SK-N-SH (cell line): Measurements from ENCODE around the gene PDIA3. TPM values are rescaled to one million over a fixed set of nuclear protein-coding genes. Genes with fewer than 3 reads are reported as not detected.

Source experiments
- CTCF ChIA-PET: fragments of 300-600, 350-600 bp; formaldehyde crosslinking; extraction: SDS; loops from one replicate; lab custom pipeline; 2021; lab: Yijun Ruan, JAX
- POLR2A ChIA-PET: fragments of 350-600 bp; sonication (Branson Sonifier 250); formaldehyde crosslinking; extraction: SDS; loops from one replicate; lab custom pipeline; 2020; ENCODE audit warnings: antibody characterized with exemption, inconsistent platforms; lab: Yijun Ruan, JAX
- DNase-seq: peaks from one replicate; pipeline ENCODE4 v3.0.0; 2012
- H2AFZ ChIP-seq: fragments of 200-600 bp; sonication (generic); 2 replicates; pipeline ENCODE4 v1.8.1; 2016; ENCODE audit warnings: antibody characterized with exemption, mild to moderate bottlenecking, low read depth
- H3F3A ChIP-seq: fragments of 200-600 bp; sonication (generic); replicated peaks from 2 replicates; pipeline ENCODE3; 2016; ENCODE audit warnings: antibody characterized with exemption, mild to moderate bottlenecking; ENCODE audit not compliant: insufficient read depth
- H3K27ac ChIP-seq, 2 experiments: fragments of 200-500 bp in 1 of 2; fragments of 200-600 bp in 1 of 2; sonication (Bioruptor generic) in 1 of 2; sonication (generic), shearing (Covaris generic) in 1 of 2; 2 replicates each; pipeline versions ENCODE4 v1.5.1 to v1.6.1; 2014 to 2016; ENCODE audit warnings: low read depth in 2 of 2, inconsistent platforms in 1 of 2, low read length in 1 of 2, mild to moderate bottlenecking in 1 of 2, mixed read lengths in 1 of 2
- H3K27me3 ChIP-seq: fragments of 200-600 bp; sonication (generic), shearing (Covaris generic); 2 replicates; pipeline ENCODE4 v1.6.1; 2016; ENCODE audit warnings: mixed run types; ENCODE audit not compliant: insufficient read depth
- H3K36me3 ChIP-seq, 2 experiments: fragments of 200-500 bp in 1 of 2; fragments of 200-600 bp in 1 of 2; sonication (Bioruptor generic) in 1 of 2; sonication (generic) in 1 of 2; replicated peaks in 1 of 2; 2 replicates each; pipeline versions ENCODE3 to v1.5.1; 2014 to 2016; ENCODE audit warnings: low read length in 1 of 2, mild to moderate bottlenecking in 1 of 2; ENCODE audit not compliant: insufficient read depth in 2 of 2, control insufficient read depth in 1 of 2
- H3K4me1 ChIP-seq, 2 experiments: fragments of 200-500 bp in 1 of 2; fragments of 200-600 bp in 1 of 2; sonication (Bioruptor generic) in 1 of 2; sonication (generic), shearing (Covaris generic) in 1 of 2; 2 replicates each; pipeline versions ENCODE4 v1.5.1 to v1.6.1; 2014 to 2016; ENCODE audit warnings: low read depth in 1 of 2, low read length in 1 of 2, mixed run types in 1 of 2; ENCODE audit not compliant: insufficient read depth in 2 of 2, control insufficient read depth in 1 of 2
- H3K4me2 ChIP-seq: fragments of 200-600 bp; sonication (generic), shearing (Covaris generic); 2 replicates; pipeline ENCODE4 v1.6.1; 2017; ENCODE audit warnings: mixed run types
- H3K4me3 ChIP-seq, 2 experiments: fragments of 200-500 bp in 1 of 2; fragments of 200-600 bp in 1 of 2; sonication (Bioruptor generic) in 1 of 2; sonication (generic), shearing (Covaris generic) in 1 of 2; 2 replicates each; pipeline versions ENCODE4 v1.5.1 to v1.8.1; 2014 to 2016; ENCODE audit warnings: low read depth in 2 of 2, inconsistent platforms in 1 of 2, low read length in 1 of 2, mild to moderate bottlenecking in 1 of 2, mixed read lengths in 1 of 2, moderate library complexity in 1 of 2
- H3K79me2 ChIP-seq: fragments of 200-600 bp; sonication (generic); 2 replicates; pipeline ENCODE4 v1.8.1; 2017; ENCODE audit warnings: mild to moderate bottlenecking; ENCODE audit not compliant: insufficient read depth
- H3K9ac ChIP-seq: fragments of 200-600 bp; sonication (generic); 2 replicates; pipeline ENCODE4 v1.6.1; 2017; ENCODE audit warnings: mixed run types
- H3K9me2 ChIP-seq: fragments of 200-600 bp; sonication (generic); 2 replicates; pipeline ENCODE4 v1.6.1; 2017; ENCODE audit warnings: mixed run types
- H3K9me3 ChIP-seq: fragments of 200-600 bp; sonication (generic); 2 replicates; pipeline ENCODE4 v1.6.1; 2017; ENCODE audit warnings: mixed run types, mild to moderate bottlenecking, moderate library complexity
- H4K20me1 ChIP-seq: fragments of 200-600 bp; sonication (generic); 2 replicates; pipeline ENCODE4 v1.6.1; 2017; ENCODE audit warnings: mild to moderate bottlenecking, mixed run types; ENCODE audit not compliant: insufficient read depth
- CHD2 ChIP-seq: fragments of 150-350 bp; IDR thresholded peaks from 2 replicates; pipeline ENCODE4 v1.6.1; 2018; ENCODE audit warnings: low read length; ENCODE audit not compliant: partially characterized antibody
- FOSL2 ChIP-seq: IDR thresholded peaks from 2 replicates; pipeline ENCODE4 v1.4.0; 2012; ENCODE audit warnings: low read depth, mild to moderate bottlenecking, moderate library complexity, borderline replicate concordance
- FOXJ3 ChIP-seq: sonication (generic); formaldehyde crosslinking; IDR thresholded peaks from 2 replicates; pipeline ENCODE4 v1.5.1; 2020; ENCODE audit warnings: mild to moderate bottlenecking, missing genetic modification reagents
- GATA2 ChIP-seq: sonication (generic); formaldehyde crosslinking; IDR thresholded peaks from 2 replicates; pipeline ENCODE4 v1.5.0; 2020; ENCODE audit warnings: mild to moderate bottlenecking, missing genetic modification reagents
- JUND ChIP-seq: IDR thresholded peaks from 2 replicates; pipeline ENCODE4 v1.4.0; 2012
- MXI1 ChIP-seq: IDR thresholded peaks from 2 replicates; pipeline ENCODE4 v1.6.1; 2012; ENCODE audit warnings: mild to moderate bottlenecking, low read depth, low read length, improper control_type of control experiment
- NFIC ChIP-seq: IDR thresholded peaks from 2 replicates; pipeline ENCODE4 v1.4.0; 2012; ENCODE audit warnings: borderline replicate concordance
- POLR2AphosphoS5 ChIP-seq: IDR thresholded peaks from 2 replicates; pipeline ENCODE4 v1.6.1; 2012; ENCODE audit warnings: low read depth, low read length
- SIN3A ChIP-seq: IDR thresholded peaks from 2 replicates; pipeline ENCODE4 v1.6.1; 2012; ENCODE audit warnings: low read depth, mild to moderate bottlenecking, low read length, moderate library complexity, borderline replicate concordance
- TEAD4 ChIP-seq: IDR thresholded peaks from 2 replicates; pipeline ENCODE4 v1.4.0; 2012; ENCODE audit warnings: mild to moderate bottlenecking, borderline replicate concordance; ENCODE audit not compliant: insufficient read depth
- WGBS: methylation state at CpG from one replicate; pipeline ENCODE4 v1.1.6; 2017; ENCODE audit warnings: low lambda C conversion rate; 5-methylcytosine and 5-hydroxymethylcytosine counted together
- polyA plus RNA-seq, 3 experiments: library from polyadenylated mRNA; depleted of rRNA; stranded (reverse); fragments of >200 nt; gene quantifications; 2 replicates each; pipeline ENCODE4 v1.2.3, GENCODE V29; 2012
- TF ChIP-seq, protein P1 (sequence below): IDR thresholded peaks from 2 replicates; pipeline ENCODE4; 2012
- TF ChIP-seq, protein P2 (sequence below): IDR thresholded peaks from 2 replicates; pipeline ENCODE4 v1.4.0; 2012; ENCODE audit warnings: low read depth, borderline replicate concordance
- TF ChIP-seq, protein P3 (sequence below): IDR thresholded peaks from 2 replicates; pipeline ENCODE4 v1.4.0; 2012; ENCODE audit warnings: low read depth

PDIA3 gene
- polyA plus RNA-seq, 1 of the 3 experiments (the other 2 are of a cell fraction): 177 TPM

DNA sequence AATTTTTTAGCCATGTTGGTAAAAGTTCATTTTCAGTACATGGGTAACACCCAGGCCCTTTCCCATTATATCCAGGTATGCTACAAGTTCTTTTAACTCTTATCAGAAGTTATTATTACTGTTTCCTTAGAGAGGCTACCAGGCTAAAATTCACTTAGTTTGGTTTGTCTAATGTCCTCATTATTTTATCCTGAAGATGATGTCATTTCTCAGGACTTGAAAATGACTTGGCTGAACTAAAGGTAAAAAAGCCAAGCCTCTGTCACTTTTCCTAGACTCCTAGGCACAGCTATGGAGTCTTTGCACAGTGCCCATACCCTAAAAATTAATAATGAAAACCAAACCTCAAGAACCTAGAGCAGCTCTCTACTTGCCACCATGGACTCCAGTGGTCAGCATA, 26.4 kb downstream of the PDIA3 start:
- peaks cover 46 to 55% of the 10 kb centered on the region in 2 experiments for H3K36me3 ChIP-seq
- H3K4me3 ChIP-seq: no peak overlapping the region
- H4K20me1 ChIP-seq: peaks cover 3% of the 10 kb centered on the region; the same call in 1 of the 2 replicates
- H3K27ac ChIP-seq: no peak overlapping the region
- peaks cover 66% of the 10 kb centered on the region for H3F3A ChIP-seq
- no peak overlapping the region for H2AFZ ChIP-seq
- H3K79me2 ChIP-seq: no peaks in the 10 kb centered on the region
- peaks cover 0 to 3% of the 10 kb centered on the region in 2 experiments; a peak in 1 of 4 replicates for H3K4me1 ChIP-seq
- no peaks in the 10 kb centered on the region for H3K9me3 ChIP-seq
- ChIA-PET POLR2A (no interaction called here), CTCF (interaction anchor here (1.1 kb wide), 1 partner anchor 227 kb away, joined by 3 read pairs; no protein-coding TSS in a partner anchor)
- H3K27me3 ChIP-seq: no peaks in the 10 kb centered on the region
- H3K4me2 ChIP-seq: no peak overlapping the region
- no peak for TF ChIP-seq TEAD4
- no peak for TF ChIP-seq CHD2
- TF ChIP-seq FOSL2: no peak
- no peak for TF ChIP-seq POLR2AphosphoS5
- TF ChIP-seq SIN3A: no peak
- TF ChIP-seq MXI1: no peak
- TF ChIP-seq FOXJ3 (CRISPR knock-in tag): no peak
- no peak for TF ChIP-seq NFIC
- no peak for DNase-seq
- no peaks in the 10 kb centered on the region for H3K9me2 ChIP-seq
- no peak overlapping the region for H3K9ac ChIP-seq

DNA sequence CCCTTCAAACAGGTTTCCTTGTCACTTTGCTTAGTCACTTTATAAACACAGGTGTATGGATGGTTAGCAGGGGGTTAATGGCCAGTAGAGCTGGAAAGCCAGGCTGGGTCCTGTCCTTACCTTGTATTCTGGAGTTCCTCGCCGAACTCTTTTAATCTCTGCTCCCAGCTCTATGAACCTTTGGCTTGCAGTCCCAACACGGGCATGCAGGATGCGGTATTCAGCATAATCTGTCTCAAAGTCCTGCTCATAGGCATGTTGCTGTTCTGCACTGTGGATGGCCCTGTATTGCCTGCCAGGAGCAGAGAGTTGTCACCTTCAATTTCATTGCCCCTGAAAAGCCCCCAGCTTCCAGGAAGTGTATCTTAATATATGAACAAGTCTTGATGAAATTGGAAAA, 27.8 kb downstream of the PDIA3 start:
- POLR2A ChIA-PET: no interaction called here
- Histone ChIP-seq H3K27ac (no peak overlapping the region), H3K4me2 (no peak overlapping the region), H3K9ac (no peak overlapping the region), H3K9me2 (no peaks in the 10 kb centered on the region), H3K9me3 (no peaks in the 10 kb centered on the region), H3K36me3 (peaks cover 32 to 42% of the 10 kb centered on the region in 2 experiments), H3K27me3 (no peaks in the 10 kb centered on the region), H3F3A (peaks cover 55% of the 10 kb centered on the region), H2AFZ (no peak overlapping the region), H3K4me3 (no peak overlapping the region), H4K20me1 (peaks cover 3% of the 10 kb centered on the region; the same call in 1 of the 2 replicates), H3K4me1 (peaks cover 0 to 3% of the 10 kb centered on the region in 2 experiments; a peak in 1 of 4 replicates), H3K79me2 (no peaks in the 10 kb centered on the region)
- CTCF ChIA-PET: interaction anchor here (3.0 kb wide), 1 partner anchor 16 kb away, joined by 13 read pairs; no protein-coding TSS in a partner anchor
- 94% methylated on average over 4 of the region's 4 CpGs for WGBS
- no peak for DNase-seq
- TF ChIP-seq JUND: no peak
- no peak for TF ChIP-seq NFIC
- no peak for TF ChIP-seq CHD2
- TF ChIP-seq, protein P1, sequence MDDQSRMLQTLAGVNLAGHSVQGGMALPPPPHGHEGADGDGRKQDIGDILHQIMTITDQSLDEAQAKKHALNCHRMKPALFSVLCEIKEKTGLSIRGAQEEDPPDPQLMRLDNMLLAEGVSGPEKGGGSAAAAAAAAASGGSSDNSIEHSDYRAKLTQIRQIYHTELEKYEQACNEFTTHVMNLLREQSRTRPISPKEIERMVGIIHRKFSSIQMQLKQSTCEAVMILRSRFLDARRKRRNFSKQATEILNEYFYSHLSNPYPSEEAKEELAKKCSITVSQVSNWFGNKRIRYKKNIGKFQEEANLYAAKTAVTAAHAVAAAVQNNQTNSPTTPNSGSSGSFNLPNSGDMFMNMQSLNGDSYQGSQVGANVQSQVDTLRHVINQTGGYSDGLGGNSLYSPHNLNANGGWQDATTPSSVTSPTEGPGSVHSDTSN: no peak
- TF ChIP-seq, protein P2, sequence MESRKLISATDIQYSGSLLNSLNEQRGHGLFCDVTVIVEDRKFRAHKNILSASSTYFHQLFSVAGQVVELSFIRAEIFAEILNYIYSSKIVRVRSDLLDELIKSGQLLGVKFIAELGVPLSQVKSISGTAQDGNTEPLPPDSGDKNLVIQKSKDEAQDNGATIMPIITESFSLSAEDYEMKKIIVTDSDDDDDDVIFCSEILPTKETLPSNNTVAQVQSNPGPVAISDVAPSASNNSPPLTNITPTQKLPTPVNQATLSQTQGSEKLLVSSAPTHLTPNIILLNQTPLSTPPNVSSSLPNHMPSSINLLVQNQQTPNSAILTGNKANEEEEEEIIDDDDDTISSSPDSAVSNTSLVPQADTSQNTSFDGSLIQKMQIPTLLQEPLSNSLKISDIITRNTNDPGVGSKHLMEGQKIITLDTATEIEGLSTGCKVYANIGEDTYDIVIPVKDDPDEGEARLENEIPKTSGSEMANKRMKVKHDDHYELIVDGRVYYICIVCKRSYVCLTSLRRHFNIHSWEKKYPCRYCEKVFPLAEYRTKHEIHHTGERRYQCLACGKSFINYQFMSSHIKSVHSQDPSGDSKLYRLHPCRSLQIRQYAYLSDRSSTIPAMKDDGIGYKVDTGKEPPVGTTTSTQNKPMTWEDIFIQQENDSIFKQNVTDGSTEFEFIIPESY: no peak
- TF ChIP-seq, protein P3, sequence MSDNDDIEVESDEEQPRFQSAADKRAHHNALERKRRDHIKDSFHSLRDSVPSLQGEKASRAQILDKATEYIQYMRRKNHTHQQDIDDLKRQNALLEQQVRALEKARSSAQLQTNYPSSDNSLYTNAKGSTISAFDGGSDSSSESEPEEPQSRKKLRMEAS: no peak
- TF ChIP-seq GATA2 (CRISPR knock-in tag): no peak
